Ishikawa (cell line): ENCODE results near the gene HAT1.

Experiments
- CEBPB ChIP-seq: IDR thresholded peaks from 2 replicates; pipeline ENCODE4 v1.6.1; 2012
- CREB1 ChIP-seq: IDR thresholded peaks from 2 replicates; pipeline ENCODE4 v1.6.1; 2012; ENCODE audit warnings: low read depth
- EGR1 ChIP-seq: IDR thresholded peaks from 2 replicates; pipeline ENCODE4 v1.6.1; 2012
- EP300 ChIP-seq: IDR thresholded peaks from 2 replicates; pipeline ENCODE4 v1.6.1; 2012; ENCODE audit warnings: borderline replicate concordance
- FOXM1 ChIP-seq: IDR thresholded peaks from 2 replicates; pipeline ENCODE4 v1.6.1; 2012; ENCODE audit warnings: low read depth, borderline replicate concordance
- NFIC ChIP-seq: IDR thresholded peaks from 2 replicates; pipeline ENCODE4 v1.6.1; 2012
- RAD21 ChIP-seq: IDR thresholded peaks from 2 replicates; pipeline ENCODE4 v1.6.1; 2012; ENCODE audit warnings: low read depth
- TAF1 ChIP-seq: IDR thresholded peaks from 2 replicates; pipeline ENCODE4 v1.6.1; 2012; ENCODE audit warnings: low read depth, mild to moderate bottlenecking
- TCF12 ChIP-seq: IDR thresholded peaks from 2 replicates; pipeline ENCODE4 v1.6.1; 2012; ENCODE audit warnings: low read depth
- TEAD4 ChIP-seq: IDR thresholded peaks from 2 replicates; pipeline ENCODE4 v1.6.1; 2012
- YY1 ChIP-seq: IDR thresholded peaks from 2 replicates; pipeline ENCODE4 v1.6.1; 2012; ENCODE audit warnings: low read depth
- ZBTB7A ChIP-seq: IDR thresholded peaks from 2 replicates; pipeline ENCODE4 v1.6.1; 2012; ENCODE audit warnings: low read depth
- TF ChIP-seq, protein P1 (sequence below): IDR thresholded peaks from 2 replicates; pipeline ENCODE4 v1.6.1; 2012; ENCODE audit warnings: low read depth, mild to moderate bottlenecking
- TF ChIP-seq, protein P2 (sequence below): IDR thresholded peaks from 2 replicates; pipeline ENCODE4 v1.6.1; 2012
- TF ChIP-seq, protein P3 (sequence below): IDR thresholded peaks from 2 replicates; pipeline ENCODE4 v1.6.1; 2012

HAT1 gene

DNA sequence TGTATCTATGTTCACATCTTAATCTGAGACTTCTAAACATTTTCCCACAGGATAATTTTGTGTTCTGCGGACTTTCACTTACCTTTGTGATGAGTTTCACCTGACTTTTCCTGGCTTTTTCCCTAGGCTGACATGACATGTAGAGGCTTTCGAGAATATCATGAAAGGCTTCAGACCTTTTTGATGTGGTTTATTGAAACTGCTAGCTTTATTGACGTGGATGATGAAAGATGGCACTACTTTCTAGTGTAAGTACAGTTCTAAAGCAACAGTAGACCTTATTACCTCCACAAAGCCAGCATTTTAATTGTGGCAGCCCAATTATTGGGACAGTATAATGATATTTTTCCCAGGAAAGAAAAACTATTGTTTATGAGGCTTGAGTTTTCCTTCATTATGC is 43.4 kb downstream of the HAT1 start:
- TF ChIP-seq EGR1 (no peak), CEBPB (no peak), TAF1 (no peak), ZBTB7A (no peak), CREB1 (no peak), TCF12 (no peak), RAD21 (no peak), EP300 (no peak), FOXM1 (no peak), TEAD4 (no peak), NFIC (no peak), YY1 (no peak)
- TF ChIP-seq, protein P1, sequence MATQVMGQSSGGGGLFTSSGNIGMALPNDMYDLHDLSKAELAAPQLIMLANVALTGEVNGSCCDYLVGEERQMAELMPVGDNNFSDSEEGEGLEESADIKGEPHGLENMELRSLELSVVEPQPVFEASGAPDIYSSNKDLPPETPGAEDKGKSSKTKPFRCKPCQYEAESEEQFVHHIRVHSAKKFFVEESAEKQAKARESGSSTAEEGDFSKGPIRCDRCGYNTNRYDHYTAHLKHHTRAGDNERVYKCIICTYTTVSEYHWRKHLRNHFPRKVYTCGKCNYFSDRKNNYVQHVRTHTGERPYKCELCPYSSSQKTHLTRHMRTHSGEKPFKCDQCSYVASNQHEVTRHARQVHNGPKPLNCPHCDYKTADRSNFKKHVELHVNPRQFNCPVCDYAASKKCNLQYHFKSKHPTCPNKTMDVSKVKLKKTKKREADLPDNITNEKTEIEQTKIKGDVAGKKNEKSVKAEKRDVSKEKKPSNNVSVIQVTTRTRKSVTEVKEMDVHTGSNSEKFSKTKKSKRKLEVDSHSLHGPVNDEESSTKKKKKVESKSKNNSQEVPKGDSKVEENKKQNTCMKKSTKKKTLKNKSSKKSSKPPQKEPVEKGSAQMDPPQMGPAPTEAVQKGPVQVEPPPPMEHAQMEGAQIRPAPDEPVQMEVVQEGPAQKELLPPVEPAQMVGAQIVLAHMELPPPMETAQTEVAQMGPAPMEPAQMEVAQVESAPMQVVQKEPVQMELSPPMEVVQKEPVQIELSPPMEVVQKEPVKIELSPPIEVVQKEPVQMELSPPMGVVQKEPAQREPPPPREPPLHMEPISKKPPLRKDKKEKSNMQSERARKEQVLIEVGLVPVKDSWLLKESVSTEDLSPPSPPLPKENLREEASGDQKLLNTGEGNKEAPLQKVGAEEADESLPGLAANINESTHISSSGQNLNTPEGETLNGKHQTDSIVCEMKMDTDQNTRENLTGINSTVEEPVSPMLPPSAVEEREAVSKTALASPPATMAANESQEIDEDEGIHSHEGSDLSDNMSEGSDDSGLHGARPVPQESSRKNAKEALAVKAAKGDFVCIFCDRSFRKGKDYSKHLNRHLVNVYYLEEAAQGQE, result no peak
- TF ChIP-seq, protein P2, sequence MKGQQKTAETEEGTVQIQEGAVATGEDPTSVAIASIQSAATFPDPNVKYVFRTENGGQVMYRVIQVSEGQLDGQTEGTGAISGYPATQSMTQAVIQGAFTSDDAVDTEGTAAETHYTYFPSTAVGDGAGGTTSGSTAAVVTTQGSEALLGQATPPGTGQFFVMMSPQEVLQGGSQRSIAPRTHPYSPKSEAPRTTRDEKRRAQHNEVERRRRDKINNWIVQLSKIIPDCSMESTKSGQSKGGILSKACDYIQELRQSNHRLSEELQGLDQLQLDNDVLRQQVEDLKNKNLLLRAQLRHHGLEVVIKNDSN, result no peak
- TF ChIP-seq, protein P3, sequence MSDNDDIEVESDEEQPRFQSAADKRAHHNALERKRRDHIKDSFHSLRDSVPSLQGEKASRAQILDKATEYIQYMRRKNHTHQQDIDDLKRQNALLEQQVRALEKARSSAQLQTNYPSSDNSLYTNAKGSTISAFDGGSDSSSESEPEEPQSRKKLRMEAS, result no peak

DNA sequence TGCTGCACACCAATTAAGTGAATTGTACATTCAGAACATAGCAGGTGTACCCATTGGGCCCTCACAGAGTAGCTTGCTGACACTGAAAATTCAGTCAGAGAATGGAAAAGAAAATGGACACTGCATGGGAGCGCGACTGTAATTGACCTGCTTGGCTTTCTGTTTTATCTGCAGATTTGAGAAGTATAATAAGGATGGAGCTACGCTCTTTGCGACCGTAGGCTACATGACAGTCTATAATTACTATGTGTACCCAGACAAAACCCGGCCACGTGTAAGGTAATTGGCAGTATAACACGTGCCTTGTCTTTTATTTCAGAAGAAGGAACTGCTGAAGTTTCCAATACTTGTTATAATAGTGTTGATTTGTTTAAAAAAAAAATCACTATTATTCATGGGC is 44.0 kb downstream of the HAT1 start:
- no peak for TF ChIP-seq TEAD4
- TF ChIP-seq NFIC, result no peak
- no peak for TF ChIP-seq EP300
- no peak for TF ChIP-seq RAD21
- TF ChIP-seq, protein P1, result no peak
- TF ChIP-seq YY1, result no peak
- TF ChIP-seq, protein P2, result no peak
- TF ChIP-seq FOXM1, result no peak
- no peak for TF ChIP-seq EGR1
- no peak for TF ChIP-seq CREB1
- TF ChIP-seq TCF12, result no peak
- TF ChIP-seq CEBPB, result no peak
- no peak for TF ChIP-seq ZBTB7A
- no peak for TF ChIP-seq TAF1
- TF ChIP-seq, protein P3, result no peak

DNA sequence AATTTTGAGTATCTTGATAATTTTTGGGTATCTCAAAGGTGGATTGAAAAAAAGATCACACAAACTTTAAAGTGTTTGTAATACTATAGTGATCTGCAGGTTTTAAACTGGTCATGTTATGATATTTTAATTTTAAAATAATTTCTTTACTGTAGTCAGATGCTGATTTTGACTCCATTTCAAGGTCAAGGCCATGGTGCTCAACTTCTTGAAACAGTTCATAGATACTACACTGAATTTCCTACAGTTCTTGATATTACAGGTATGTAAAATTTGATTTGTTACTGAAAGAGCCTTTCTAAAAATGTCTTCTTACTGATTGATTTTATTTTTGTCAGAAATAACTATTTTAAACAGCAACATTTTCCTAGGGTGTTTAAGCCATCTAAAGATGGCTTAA is 44.4 kb downstream of the HAT1 start:
- TF ChIP-seq CREB1 (no peak), ZBTB7A (no peak), EP300 (no peak), NFIC (no peak), YY1 (no peak), EGR1 (no peak), RAD21 (no peak), TAF1 (no peak), TEAD4 (no peak), FOXM1 (no peak)
- TF ChIP-seq, protein P1, result no peak
- TF ChIP-seq, protein P2, result no peak
- TF ChIP-seq, protein P3, result no peak

DNA sequence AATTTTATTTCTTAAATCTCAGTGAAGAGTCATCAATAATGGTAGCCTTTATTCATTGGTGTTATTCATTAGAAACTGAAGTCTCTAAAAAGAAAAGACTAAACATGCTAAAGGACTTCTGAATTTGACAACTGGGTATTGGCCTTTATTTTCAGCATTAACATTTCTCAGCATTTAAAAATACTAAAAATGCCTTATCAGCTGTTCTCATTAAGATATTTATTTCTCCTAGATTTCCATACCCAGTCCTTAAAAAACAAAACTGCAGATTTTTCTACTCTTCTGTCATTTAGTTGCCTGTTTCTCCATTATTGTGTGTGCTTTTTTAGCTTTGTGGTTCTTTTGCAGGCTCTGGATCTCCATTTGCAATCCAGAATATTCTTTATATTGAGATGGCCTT is 46.2 kb downstream of the HAT1 start:
- TF ChIP-seq TEAD4, result no peak
- no peak for TF ChIP-seq FOXM1
- TF ChIP-seq CEBPB, result no peak
- TF ChIP-seq TAF1, result no peak
